ENCODE data around the gene MORN5. TPM values are rescaled to one million over a fixed set of nuclear protein-coding genes. Genes with fewer than 3 reads are reported as not detected.

MORN5 gene
- total and polyA plus RNA-seq, 2 donors from 2014 or later = 1.6 to 5.6 TPM

Small RNAs within 50 kb of the gene (microRNA-seq; reads per million reads assigned to microRNA genes)
- not detected for gene MIR4478

Other genes starting within 250 kb of the MORN5 start
- 10.0 TPM for gene TTLL11, start 66.6 kb upstream of the MORN5 start, total RNA-seq
- 2.3 TPM for gene TTLL11, start 66.6 kb upstream of the MORN5 start, polyA plus RNA-seq (ENCODE audit: insufficient read depth, low read depth, low replicate concordance)
- 42.5 TPM for gene NDUFA8, start 129 bp upstream of the MORN5 start, total RNA-seq
- gene NDUFA8, start 129 bp upstream of the MORN5 start, polyA plus RNA-seq (ENCODE audit: insufficient read depth, low read depth, low replicate concordance) = 264 TPM
- gene LHX6, start 69.0 kb downstream of the MORN5 start, total RNA-seq = 4.9 TPM
- gene LHX6, start 69.0 kb downstream of the MORN5 start, polyA plus RNA-seq (ENCODE audit: insufficient read depth, low read depth, low replicate concordance) = 0.82 TPM
- gene RBM18, start 104.9 kb downstream of the MORN5 start, total RNA-seq = 18.5 TPM
- 17.5 TPM for gene RBM18, start 104.9 kb downstream of the MORN5 start, polyA plus RNA-seq (ENCODE audit: insufficient read depth, low read depth, low replicate concordance)
- gene MRRF, start 105.0 kb downstream of the MORN5 start, total RNA-seq = 44.9 TPM
- 38.8 TPM for gene MRRF, start 105.0 kb downstream of the MORN5 start, polyA plus RNA-seq (ENCODE audit: insufficient read depth, low read depth, low replicate concordance)
- gene PTGS1, start 211.1 kb downstream of the MORN5 start, total RNA-seq = 9.4 TPM
- gene PTGS1, start 211.1 kb downstream of the MORN5 start, polyA plus RNA-seq (ENCODE audit: insufficient read depth, low read depth, low replicate concordance) = 3.5 TPM

Data from kidney (tissue), 2 donors.